DMS 273 (cell line): ENCODE data around the gene CFAP58.

Experiments
- DNase-seq: peaks from one replicate; lab custom pipeline; 2025; ENCODE audit not compliant: unreplicated experiment; lab: John Stamatoyannopoulos, UW

The CFAP58 gene

DNA sequence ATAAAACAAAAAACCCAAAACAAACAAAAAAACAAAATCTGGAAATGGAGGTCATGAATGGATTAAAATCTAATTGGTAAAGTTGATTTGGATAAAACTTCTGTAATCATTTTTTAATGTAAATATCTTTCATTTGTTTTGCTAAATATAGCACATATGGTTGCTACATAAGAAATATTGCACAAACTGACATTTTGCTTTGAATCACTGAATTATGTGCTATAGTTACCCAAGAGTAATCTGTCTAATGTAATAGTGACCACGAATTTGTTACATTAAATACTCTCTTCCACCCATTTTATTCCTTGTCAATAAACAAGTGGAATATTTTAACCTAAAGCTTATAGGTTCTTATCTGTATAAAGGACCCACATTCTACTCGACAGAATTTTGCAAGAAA, 6.2 kb downstream of the CFAP58 start:
- no peak for DNase-seq

DNA sequence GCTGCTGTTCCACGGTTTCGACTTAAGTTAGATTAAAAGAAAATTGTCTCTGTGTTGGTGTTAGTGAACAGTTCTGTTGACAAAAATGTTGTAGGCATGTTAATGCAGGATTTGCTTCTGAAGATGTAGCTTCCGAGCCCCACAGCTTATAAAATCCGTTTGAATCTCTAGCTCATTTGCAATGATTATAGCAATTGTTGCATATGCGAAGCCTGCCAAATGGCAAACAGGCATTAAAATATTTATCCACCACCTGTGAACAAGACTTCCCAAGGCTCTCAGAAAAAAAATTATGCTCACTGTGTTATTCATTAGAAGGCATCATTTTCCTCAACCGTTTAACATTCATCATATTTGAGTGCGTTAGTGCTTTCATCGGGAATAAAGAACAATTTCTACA, 14.3 kb downstream of the CFAP58 start:
- no peak for DNase-seq

DNA sequence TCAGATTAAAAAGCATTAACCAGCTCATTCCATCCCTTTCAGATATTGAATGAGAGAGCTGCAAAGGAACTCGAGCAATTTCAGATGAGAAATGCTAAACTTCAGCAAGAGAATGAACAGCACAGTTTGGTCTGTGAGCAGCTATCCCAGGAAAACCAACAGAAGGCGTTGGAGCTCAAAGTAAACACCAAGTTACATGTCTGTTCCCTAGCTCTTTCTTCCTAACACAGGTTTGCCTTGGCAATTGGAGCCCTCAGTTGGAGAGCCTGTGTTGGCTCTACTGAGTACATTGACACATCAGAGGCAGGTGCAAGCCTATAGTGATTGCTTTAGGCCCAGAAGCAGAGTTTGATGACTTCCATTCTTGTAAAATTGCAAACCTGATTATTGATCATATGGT, 14.7 kb downstream of the CFAP58 start:
- DNase-seq = no peak

DNA sequence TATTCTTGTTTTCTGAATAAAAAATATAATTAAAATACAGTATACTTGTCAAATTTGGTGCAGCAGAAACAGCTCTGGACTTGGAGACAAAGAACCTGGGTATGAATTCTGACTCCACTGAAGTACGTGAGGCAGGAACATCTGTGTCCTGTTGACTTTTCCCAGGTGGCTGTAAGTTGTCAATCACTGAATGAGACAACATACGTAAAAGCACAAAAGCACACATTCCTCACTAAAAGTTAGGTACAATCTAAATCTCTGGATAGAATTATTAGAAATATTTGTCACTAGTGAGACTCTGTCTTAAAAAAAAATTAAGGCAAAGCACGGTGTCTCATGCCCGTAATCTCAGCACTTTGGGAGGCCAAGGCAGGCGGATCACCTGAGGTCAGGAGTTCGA, 18.1 kb downstream of the CFAP58 start:
- DNase-seq = no peak

DNA sequence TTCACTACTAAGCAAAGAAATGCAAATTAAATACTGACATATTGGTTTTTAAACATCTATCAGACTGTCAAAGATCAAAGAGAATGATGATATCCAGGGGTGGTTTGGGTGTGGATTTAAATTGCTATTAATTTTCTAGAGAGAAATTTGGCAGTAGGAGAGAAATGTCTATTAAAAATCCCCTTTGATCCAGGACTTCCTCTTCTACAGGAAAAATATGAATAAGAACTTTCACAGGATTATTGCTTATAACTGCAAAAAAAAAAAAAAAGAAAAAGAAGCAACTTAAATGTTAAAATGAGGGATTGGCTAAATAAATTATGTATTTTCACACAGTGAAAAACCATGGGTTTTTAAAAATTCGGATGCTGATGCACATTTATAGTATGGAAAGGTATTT, 21.0 kb downstream of the CFAP58 start:
- no peak for DNase-seq

DNA sequence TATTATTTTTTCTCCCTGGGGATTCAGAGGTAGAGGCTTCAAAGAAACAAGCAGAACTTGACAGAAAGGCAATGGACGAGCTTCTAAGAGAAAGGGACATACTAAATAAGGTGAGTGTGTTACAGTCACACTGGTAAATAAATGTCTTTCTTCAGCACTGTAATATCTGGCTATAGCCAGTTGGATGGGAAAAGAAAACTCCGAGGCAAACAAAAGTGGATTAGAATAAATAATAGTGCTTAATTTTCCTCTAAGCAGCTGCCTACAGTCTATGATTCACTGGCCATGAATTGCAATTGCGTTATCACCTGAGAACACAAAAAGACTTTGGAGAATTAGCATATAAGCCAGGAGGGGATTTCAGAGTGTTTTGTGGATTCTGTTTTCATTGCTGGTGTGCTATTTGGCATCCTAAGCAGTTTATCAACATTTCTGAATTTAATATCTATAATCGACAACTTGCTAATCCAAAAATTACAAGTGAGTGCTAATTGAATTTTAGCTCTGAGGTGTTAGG, 23.2 kb downstream of the CFAP58 start:
- DNase-seq = no peak

DNA sequence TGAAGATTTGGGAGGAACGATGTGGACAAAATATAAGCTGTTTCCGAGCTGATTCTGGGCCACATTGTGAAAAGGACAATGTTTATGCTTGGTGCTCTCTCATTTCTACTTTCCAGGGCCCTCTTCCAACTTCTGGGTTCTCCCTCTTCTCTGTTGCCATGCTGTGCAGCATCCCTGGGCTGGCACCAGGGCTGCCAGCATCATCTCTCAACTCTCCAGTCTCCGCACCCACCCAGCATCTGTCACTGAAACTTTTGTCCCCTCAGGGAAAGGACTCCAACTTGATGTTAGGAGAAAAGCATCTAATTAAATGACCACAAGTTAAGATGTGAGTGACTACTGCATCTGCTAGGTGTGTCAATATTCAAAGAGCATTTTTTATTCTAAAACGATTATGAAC, 26.7 kb downstream of the CFAP58 start:
- DNase-seq = no peak

DNA sequence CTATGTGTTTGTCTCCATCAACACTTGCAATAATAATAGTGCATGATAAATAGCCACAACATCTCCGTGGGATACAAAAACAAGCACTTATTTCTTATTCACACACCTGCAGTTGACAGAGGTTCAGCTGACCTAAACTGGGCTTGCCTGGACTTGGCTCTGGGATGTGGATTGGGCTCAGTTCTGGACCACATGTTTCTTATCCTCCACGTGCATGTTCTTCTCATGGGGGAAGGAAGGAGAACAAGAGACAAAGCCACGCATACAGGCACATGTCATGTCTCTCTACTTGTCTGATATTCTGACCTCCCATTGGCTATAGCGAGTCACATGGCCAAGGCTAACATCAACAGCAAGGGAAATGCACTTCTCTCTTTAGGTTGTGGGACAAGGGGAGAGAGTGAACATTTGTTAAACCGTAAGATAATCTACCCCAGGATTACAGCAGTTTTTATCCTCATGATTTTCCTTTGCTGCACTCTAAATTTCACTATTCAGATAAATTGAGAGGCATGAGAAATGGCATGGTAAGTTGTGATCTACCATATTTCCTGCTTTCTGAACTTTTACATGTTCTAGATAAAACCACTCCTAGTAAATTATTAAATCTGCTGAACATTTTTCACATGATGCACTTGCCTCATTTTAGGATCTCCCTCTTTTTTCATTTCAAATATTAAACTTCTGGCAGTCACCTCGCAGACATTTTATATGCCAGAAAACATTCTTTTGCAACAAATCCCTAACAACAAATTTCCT, 33.7 kb downstream of the CFAP58 start:
- no peak for DNase-seq

DNA sequence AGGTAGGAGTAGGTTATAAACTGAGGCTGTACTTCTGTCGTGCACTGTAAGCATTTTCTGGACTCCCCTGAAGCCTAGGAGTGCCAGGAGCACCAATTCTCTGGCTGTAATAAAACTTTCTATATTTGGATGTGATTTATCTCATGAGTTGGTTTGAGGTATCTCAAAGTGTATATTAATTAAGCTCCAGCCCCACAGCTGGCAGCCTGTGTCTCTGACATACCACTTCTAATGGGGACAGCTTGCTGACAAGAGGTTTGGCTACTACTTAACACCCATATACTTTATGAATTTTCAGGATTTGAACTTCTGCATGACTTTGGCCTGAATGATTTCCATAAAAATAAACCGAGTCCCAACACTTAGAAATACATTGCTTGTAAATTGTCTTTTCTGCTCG, 35.2 kb downstream of the CFAP58 start:
- DNase-seq = no peak

DNA sequence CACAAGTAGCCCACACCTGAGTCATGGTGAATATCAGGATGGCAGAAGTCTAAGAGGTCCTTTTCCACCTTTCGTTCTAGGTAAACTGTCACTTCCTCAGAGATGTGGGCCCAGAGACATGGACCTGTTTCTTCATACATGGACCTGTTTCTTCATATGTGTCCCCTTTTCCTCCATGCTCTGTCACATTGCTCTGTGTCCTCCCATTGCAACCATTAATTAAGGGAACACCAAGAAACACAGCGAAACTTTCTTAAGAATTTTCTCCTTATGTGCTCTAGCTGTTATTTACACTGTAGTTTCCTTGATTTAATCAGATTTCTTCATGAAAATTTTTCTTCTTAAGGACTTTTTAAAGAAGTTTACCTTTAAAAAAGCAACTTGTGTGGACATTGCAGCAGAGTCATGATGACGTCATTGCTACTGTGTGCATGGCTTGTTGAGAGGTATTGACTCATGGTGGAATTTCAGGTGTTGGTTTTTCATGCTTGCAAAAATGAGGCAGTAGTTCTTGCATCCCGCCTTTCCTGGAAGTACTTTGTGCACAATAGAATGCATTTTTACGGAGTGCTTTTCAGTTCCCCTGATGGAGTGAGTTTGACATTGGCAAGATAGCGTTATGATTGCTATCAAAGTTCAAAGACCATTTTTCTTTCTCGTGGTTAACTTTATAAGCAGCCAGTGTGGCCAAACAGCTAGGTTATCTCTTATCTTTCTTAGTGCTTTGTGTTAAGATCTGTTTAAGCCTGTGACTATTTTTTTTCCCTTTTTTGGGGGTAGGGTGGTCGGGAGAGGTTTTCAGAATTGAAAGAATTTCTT, 37.7 kb downstream of the CFAP58 start:
- no peak for DNase-seq

DNA sequence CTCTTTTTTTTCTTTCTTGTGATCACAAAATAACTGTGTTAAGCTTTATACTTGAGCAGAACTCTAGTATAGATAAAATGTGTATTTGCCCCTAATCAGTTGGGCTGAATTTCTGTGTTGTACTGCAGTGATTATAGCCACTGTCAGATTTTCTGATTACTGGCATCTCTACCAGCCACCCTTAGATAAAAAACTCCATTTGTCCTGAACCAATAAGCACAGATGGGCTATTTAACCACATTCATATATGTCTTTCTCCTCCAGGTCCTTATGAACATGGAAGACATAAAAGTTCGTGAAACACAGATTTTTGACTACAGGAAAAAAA, 38.3 kb downstream of the CFAP58 start:
- no peak for DNase-seq

DNA sequence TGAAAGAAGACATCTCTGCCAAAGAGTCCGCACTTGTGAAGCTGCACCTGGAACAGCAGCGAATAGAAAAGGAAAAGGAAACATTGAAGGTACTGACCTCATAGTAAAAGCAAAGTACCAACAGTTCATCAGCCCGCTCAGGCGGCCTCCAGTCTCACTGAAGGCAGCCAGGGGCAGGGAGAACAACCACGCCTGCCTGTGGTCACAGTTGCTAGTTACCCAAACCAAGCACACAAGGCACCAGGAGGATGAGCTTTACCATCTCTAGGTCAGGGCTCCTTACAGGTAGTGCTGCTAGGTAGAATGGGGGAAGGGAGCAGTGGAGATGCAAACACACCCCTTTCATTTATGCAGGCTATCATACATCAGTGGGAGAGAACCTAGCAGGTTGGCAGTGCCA, 39.8 kb downstream of the CFAP58 start:
- DNase-seq = no peak

DNA sequence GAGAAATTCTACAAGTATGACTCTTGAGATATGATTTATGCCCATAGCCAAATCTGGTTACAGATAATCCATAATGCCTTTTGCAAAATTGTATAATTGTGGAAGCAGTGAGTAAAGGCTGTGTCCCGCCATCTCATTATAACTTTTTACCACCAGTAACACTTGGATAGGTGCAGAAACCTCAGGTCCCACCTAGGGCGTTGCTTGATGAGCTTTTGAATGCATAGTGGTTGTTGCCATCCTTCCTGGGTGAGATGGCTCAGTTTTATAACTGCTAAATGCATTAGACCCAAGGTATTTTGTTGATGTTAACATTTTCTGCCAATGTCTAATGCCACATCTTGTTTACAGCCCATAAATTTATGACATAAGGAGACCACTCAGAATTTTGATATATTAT, 42.9 kb downstream of the CFAP58 start:
- no peak for DNase-seq

DNA sequence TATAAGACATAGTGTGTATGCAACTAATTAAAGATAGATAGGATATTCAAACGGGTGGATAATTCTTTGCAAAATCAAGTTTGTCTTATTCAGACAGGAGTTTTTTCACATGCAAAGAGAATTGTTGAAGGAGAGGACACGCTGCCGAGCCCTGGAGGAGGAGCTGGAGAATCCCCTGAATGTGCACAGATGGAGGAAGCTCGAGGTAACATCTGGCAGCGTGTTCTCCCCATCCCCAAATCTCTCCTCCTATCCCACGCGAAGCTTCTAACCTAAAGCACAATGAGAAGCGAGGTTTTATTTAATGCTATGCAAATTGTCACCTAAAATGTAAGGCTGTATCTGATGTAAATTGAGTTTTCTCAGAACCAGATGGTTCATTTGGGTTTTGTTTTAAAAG, 50.0 kb downstream of the CFAP58 start:
- DNase-seq = peak; percentile 35

DNA sequence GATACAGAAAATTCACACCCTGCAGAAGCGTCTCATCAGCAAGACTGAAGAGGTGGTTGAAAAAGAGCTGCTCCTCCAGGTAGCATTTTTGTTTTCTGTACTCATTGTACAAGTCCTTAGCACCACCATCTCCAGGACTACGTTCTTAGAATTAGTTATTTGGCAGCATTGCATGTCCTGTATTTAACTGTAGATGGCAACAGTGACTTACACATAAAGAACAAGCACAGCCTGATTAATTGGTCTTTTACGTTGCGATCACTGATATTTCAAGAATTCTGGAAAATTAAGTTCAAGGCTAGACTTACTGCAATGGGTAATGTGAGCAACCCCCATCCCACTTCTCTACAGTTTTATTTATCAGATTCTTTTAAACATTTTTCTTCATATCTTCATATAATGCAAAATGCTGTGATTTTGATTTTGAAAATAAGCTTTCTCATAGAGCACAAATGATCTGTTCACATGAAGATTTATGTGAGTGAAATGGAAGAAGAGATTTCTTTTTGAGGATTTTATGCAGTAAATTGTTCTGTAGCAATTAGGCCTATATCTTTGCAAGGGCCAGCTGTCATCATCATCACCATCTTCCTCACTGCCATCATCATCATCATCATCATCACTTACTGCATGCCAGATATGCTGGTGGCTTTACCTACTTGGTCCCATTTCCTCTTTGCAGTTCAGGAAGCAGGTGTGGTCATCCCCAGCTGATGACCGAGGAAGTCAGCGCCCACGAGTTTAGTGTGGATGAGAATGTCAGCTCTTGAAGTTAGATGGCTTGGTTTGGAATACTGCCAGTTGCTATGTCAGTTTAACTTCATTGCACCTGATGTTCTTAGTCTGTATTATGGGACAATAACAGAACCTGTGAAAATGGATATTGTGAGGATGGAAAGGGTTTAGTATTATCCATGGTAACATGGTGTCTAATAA, 53.4 kb downstream of the CFAP58 start:
- DNase-seq = peak; percentile 55

DNA sequence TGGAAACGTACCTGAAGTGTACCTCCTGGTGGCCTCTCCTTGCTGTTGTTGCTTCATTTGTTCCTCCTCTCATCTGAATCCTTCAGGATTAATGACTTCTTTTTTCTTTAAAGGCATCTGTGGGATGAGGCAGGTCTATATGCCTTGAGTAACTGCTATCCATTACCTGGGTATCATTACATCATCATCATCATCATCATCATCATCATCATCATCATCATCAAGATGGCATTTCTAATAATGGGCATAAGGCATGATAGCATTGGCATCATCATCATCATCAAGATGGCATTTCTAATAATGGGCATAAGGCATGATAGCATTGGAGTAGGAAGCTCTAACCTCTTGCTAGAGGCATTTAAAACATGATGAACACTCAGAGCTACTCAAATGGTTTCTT, 59.9 kb downstream of the CFAP58 start:
- no peak for DNase-seq

DNA sequence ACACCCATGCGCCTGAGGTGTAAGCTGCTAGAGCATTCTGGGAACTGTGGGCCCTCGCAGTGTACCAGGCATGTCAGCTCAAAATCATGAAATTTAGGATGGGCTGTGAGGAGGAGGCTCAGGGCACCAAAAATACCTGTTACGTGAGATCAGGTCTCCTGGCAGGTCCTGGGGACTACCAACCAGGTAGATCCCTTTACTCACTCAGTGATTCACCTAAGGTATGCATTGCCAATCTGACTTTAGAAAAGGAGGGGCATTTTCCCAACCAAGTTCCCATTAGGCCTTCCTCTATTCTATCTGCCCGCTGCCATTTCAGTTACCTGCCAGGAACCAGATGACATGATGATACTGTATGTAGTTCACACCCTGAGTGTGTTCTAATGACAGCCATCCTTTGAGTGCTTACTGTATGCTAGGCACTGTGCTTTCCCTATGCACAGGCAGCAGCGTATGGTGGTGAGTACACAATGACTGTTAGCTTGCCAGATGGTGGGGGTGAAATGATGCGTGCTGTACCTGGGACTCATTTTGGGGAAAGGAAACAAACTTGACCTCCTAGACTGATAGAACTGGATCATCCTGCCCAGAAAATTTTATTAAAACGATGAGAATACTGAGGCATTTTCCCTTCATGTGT, 62.0 kb downstream of the CFAP58 start:
- no peak for DNase-seq

DNA sequence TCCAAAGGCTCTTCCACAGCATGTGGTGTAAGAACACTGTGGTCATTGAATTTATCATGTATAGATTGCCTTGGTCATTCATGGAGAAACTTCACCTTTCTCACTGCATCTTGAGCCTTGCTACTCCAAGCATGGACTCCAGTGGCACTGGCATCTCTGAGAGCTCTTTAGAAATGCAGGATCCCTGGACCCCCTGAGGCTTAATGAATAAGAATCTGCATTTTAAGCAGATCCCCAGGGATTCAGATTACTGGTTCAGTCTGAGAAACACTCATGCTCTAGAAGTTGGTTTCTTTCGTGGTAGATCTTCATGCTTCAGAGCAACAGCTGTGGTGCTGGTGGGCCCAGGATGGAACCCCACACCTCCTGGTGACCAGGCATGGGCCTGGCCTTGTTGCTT, 63.2 kb downstream of the CFAP58 start:
- no peak for DNase-seq

DNA sequence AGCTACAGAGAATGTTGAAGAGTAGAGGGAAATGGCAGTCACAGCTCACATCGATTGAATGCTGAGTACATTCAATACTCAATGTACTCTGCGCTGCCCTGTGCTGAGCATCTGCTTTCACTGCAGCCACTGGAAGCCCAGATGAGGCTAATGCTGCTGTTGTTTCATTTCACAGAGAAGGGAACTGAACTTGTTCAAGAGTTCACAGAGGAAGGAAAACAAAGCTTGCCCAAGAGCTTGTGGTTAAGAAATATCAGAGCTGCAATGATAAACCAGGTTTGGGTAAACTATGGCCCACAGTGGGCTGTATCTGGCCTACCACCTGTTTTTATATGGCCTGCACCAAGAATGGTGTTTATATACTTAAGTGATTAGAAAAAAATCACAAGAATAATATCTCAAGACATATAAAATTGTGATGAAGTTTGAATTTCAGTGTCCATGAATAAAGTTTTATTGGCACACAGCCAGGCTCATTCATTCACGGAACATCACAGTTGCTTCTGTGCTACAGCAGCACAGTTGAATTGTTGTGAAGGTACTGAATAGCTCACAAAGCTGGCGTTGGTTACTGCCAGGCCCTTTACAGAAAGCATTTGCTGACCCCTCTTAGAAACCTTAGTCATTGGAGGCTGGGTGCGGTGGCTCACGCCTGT, 64.1 kb downstream of the CFAP58 start:
- DNase-seq = no peak

DNA sequence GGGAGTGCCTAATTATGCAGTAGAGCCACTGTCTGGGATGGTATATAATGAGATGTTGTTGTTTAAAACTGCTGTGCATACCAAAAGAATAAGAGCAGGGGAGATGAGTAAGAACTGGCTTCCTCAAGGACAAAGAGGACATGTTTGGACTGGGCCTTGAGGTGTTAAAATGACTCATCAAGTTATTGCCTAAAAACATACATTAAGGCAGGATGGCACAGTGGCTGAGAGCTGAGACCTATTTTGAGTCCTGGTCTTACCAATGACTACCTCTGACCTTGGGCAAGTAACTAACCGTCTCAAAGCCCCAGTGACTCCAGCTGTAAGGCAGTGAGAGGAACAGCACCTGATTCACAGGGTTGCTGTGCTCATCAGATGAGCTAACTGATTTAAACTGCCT, 71.1 kb downstream of the CFAP58 start:
- DNase-seq = no peak
